Astrocyte of the hippocampus (primary cell): Measurements from ENCODE around the gene RPL3.

Source experiments
- DNase-seq: peaks from one replicate; pipeline ENCODE4 v3.0.0; 2011; ENCODE audit warnings: low read depth, low spot score

The RPL3 gene

DNA sequence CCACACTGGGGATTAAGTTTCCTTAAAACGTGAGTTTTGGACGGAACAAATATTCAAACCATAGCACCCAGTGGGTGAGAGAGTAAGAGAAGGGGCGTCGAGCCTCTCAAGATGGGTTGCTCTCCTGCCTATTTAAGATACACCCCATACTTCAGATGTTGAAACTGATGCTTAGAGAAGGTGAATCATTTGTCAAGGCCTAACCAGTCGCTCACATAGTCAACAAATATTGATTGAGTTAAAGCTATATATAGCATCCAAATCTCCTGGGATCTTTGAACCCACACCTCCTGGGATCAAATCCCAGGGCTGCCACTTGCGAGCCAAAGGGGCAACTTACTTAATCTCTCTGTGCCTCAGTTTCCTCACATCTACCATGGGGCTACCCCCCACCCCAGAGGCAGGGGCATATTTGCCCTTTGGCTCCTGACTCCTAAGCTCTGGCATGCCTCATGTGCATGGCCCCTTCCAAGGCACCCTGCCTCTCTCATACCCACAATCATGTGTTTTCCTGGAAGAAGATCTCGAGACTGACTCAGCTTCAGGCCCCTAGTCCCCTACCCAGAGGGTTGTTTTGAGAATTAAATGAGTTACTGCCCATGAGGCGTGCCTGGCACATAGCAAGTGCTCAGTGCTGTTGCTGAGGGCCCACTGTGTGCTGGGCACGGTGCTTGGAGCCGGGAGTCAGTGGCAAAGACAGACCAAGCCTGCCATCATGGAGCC, 55.6 kb downstream of the RPL3 start:
- DNase-seq: no peak
